Breast epithelium (tissue), 3 donors: ENCODE results near the gene NIN.

Experiments used
- POLR2A ChIP-seq: fragments of 450-650 bp; IDR thresholded peaks from one replicate; pipeline ENCODE4 v1.6.1; 2016; ENCODE audit warnings: antibody characterized with exemption, mild to moderate bottlenecking, moderate library complexity
- POLR2AphosphoS5 ChIP-seq, 3 donors: sonication (generic); formaldehyde crosslinking; IDR thresholded peaks; one replicate each; pipeline ENCODE4 v1.6.1; 2017; ENCODE audit warnings: antibody characterized with exemption in 3 of 3
- TF ChIP-seq, protein P1 (sequence below), 3 donors: fragments of 450-650 bp; IDR thresholded peaks; one replicate each; pipeline ENCODE4 v1.5.1; 2016 to 2017; ENCODE audit warnings: antibody characterized with exemption in 3 of 3, mild to moderate bottlenecking in 3 of 3, moderate library complexity in 3 of 3

DNA sequence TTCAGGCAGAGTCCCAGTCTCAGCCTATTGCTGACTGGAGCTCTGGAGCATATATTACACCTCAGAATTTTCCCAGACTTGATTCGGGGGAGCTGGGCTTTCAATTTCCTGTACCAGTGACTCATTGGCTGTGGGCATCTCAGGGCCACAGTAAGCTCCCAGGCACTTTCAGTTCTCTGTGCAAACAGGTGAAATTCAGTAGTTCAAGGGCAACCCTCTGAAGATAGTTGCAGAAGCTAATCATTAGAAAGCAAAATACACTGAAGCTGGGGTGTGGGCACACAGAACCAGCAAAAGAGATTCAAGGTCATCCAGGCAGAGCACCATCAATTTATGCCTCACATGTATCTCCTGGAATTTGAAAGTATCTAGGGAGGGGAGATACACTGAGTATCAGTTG lies 8.1 kb upstream of the NIN start:
- TF ChIP-seq, protein P1, sequence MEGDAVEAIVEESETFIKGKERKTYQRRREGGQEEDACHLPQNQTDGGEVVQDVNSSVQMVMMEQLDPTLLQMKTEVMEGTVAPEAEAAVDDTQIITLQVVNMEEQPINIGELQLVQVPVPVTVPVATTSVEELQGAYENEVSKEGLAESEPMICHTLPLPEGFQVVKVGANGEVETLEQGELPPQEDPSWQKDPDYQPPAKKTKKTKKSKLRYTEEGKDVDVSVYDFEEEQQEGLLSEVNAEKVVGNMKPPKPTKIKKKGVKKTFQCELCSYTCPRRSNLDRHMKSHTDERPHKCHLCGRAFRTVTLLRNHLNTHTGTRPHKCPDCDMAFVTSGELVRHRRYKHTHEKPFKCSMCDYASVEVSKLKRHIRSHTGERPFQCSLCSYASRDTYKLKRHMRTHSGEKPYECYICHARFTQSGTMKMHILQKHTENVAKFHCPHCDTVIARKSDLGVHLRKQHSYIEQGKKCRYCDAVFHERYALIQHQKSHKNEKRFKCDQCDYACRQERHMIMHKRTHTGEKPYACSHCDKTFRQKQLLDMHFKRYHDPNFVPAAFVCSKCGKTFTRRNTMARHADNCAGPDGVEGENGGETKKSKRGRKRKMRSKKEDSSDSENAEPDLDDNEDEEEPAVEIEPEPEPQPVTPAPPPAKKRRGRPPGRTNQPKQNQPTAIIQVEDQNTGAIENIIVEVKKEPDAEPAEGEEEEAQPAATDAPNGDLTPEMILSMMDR (IDR thresholded peaks at IDR 0.05): no peak
- TF ChIP-seq POLR2AphosphoS5 (IDR thresholded peaks at IDR 0.05): no peak
- TF ChIP-seq POLR2A: no peak
